GM23338 (cell line): ENCODE measurements around the gene NCF4. TPM values are rescaled to one million over a fixed set of nuclear protein-coding genes. Genes with fewer than 3 reads are reported as not detected.

ENCODE experiments used
- ATAC-seq: fragments of 200-7000 bp; cut with Tn5 transposase; 3 replicates; pipeline ENCODE4 v1.9.1; 2020
- DNase-seq: peaks from one replicate; pipeline ENCODE4 v3.0.0-alpha.2; 2015; ENCODE audit warnings: low spot score
- H2AFZ ChIP-seq: fragments of 200-600 bp; sonication (generic); 2 replicates; pipeline ENCODE4 v1.8.0; 2016; ENCODE audit warnings: antibody characterized with exemption, mild to moderate bottlenecking, moderate library complexity
- H3F3A ChIP-seq: fragments of 200-600 bp; sonication (generic); replicated peaks from 2 replicates; pipeline ENCODE4 v1.8.0; 2017; ENCODE audit warnings: antibody characterized with exemption, mixed run types, low read depth
- H3K27ac ChIP-seq: fragments of 200-600 bp; sonication (generic); 2 replicates; pipeline ENCODE4 v1.6.1; 2016; ENCODE audit warnings: low read depth
- H3K27me3 ChIP-seq: fragments of 200-600 bp; sonication (generic); 2 replicates; pipeline ENCODE4 v1.8.0; 2016; ENCODE audit warnings: mild to moderate bottlenecking, mixed run types, moderate library complexity; ENCODE audit not compliant: insufficient read depth
- H3K36me3 ChIP-seq: fragments of 200-600 bp; sonication (generic); 2 replicates; pipeline ENCODE4 v1.8.0; 2016; ENCODE audit warnings: mild to moderate bottlenecking; ENCODE audit not compliant: insufficient read depth
- H3K4me1 ChIP-seq: fragments of 200-600 bp; sonication (generic); 2 replicates; pipeline ENCODE4 v1.8.0; 2016; ENCODE audit warnings: mild to moderate bottlenecking, moderate library complexity; ENCODE audit not compliant: insufficient read depth
- H3K4me2 ChIP-seq: fragments of 200-600 bp; sonication (generic); 2 replicates; pipeline ENCODE4 v1.7.1; 2017; ENCODE audit warnings: mixed run types
- H3K4me3 ChIP-seq: fragments of 200-600 bp; sonication (generic); 2 replicates; pipeline ENCODE4 v1.6.1; 2016; ENCODE audit warnings: mixed run types
- H3K79me2 ChIP-seq: fragments of 200-600 bp; sonication (generic); replicated peaks from 2 replicates; pipeline ENCODE4 v1.8.0; 2017; ENCODE audit warnings: mild to moderate bottlenecking; ENCODE audit not compliant: insufficient read depth
- H3K9me2 ChIP-seq: fragments of 200-600 bp; sonication (generic); 2 replicates; pipeline ENCODE4 v1.8.0; 2017; ENCODE audit not compliant: insufficient read depth
- H4K20me1 ChIP-seq: fragments of 200-600 bp; sonication (generic); replicated peaks from 2 replicates; pipeline ENCODE4 v1.8.0; 2017; ENCODE audit warnings: mild to moderate bottlenecking; ENCODE audit not compliant: insufficient read depth
- H3K27ac Mint-ChIP-seq: 2 replicates; pipeline ENCODE4 v1.8.0; 2020; ENCODE audit warnings: inconsistent platforms, mild to moderate bottlenecking, moderate library complexity, mixed read lengths
- H3K27me3 Mint-ChIP-seq: 3 replicates; pipeline ENCODE4 v1.8.0; 2022; ENCODE audit warnings: low read depth, mild to moderate bottlenecking, moderate library complexity, mixed read lengths, inconsistent platforms; ENCODE audit not compliant: insufficient read depth, poor library complexity
- H3K36me3 Mint-ChIP-seq: 3 replicates; pipeline ENCODE4 v1.8.0; 2021; ENCODE audit warnings: low read depth, mild to moderate bottlenecking, inconsistent platforms, moderate library complexity, mixed read lengths
- H3K4me1 Mint-ChIP-seq: 3 replicates; pipeline ENCODE4 v1.8.0; 2020; ENCODE audit warnings: mild to moderate bottlenecking, inconsistent platforms, mixed read lengths
- H3K4me3 Mint-ChIP-seq: 3 replicates; pipeline ENCODE4 v1.8.0; 2021; ENCODE audit warnings: moderate library complexity, mild to moderate bottlenecking, inconsistent platforms, mixed read lengths
- H3K9me3 Mint-ChIP-seq: 3 replicates; pipeline ENCODE4 v1.8.0; 2020; ENCODE audit warnings: moderate library complexity, mild to moderate bottlenecking, inconsistent platforms, mixed read lengths
- CREB1 ChIP-seq: fragments of 250-450 bp; sonication (Bioruptor Pico); IDR thresholded peaks from 2 replicates; pipeline ENCODE4 v1.5.0; 2020; ENCODE audit warnings: low read depth, mild to moderate bottlenecking, moderate library complexity
- CTCF ChIP-seq, 2 experiments: fragments of 200-600 bp in 1 of 2; sonication (generic) in 1 of 2; conservative IDR thresholded peaks; 2 replicates each; pipeline versions ENCODE4 v1.5.1 to v1.6.1; 2016 to 2017; ENCODE audit warnings: antibody characterized with exemption in 2 of 2, low read depth in 2 of 2, mild to moderate bottlenecking in 2 of 2, moderate library complexity in 1 of 2
- EZH2 ChIP-seq: fragments of 200-600 bp; sonication (generic); IDR thresholded peaks from one replicate; pipeline ENCODE4 v1.8.0; 2017; ENCODE audit warnings: antibody characterized with exemption, mild to moderate bottlenecking, low read depth; ENCODE audit not compliant: unreplicated experiment
- EZH2phosphoT487 ChIP-seq: fragments of 200-600 bp; sonication (generic); IDR thresholded peaks from one replicate; pipeline ENCODE4 v1.8.1; 2018; ENCODE audit warnings: antibody characterized with exemption; ENCODE audit not compliant: unreplicated experiment
- NANOG ChIP-seq: IDR thresholded peaks from 2 replicates; pipeline ENCODE4 v1.6.1; 2016; ENCODE audit warnings: antibody characterized with exemption, borderline replicate concordance
- POLR2AphosphoS5 ChIP-seq: IDR thresholded peaks from 2 replicates; pipeline ENCODE4 v1.6.1; 2016; ENCODE audit warnings: antibody characterized with exemption, low read depth
- STAT1 ChIP-seq: IDR thresholded peaks from one replicate; pipeline ENCODE4 v1.6.1; 2016; ENCODE audit warnings: antibody characterized with exemption; ENCODE audit not compliant: unreplicated experiment
- ZNF114 ChIP-seq: fragments of 250-450 bp; sonication (Bioruptor Pico); IDR thresholded peaks from 2 replicates; pipeline ENCODE4 v1.5.0; 2020; ENCODE audit warnings: mild to moderate bottlenecking, moderate library complexity
- ZNF462 ChIP-seq: fragments of 250-450 bp; sonication (Bioruptor Pico); IDR thresholded peaks from 2 replicates; pipeline ENCODE4 v1.5.0; 2020; ENCODE audit warnings: mild to moderate bottlenecking, moderate library complexity
- polyA plus RNA-seq: library from polyadenylated mRNA; unstranded; fragments of >200 nt; fragmentation: Nextera tagmentation; extraction: Ambion mirVana; gene quantifications from 2 replicates; pipeline ENCODE4 v1.2.1, GENCODE V29; 2016
- total RNA-seq: library from RNA; depleted of rRNA; stranded (reverse); fragments of >200 nt; shearing (Covaris generic); gene quantifications from 2 replicates; pipeline ENCODE4 v1.2.3, GENCODE V29; 2014
- TF ChIP-seq, protein P1 (sequence below): IDR thresholded peaks from 2 replicates; pipeline ENCODE4 v1.6.1; 2016; ENCODE audit warnings: antibody characterized with exemption
- TF ChIP-seq, protein P2 (sequence below): IDR thresholded peaks from one replicate; pipeline ENCODE4 v1.6.1; 2018; ENCODE audit warnings: antibody characterized with exemption; ENCODE audit not compliant: unreplicated experiment

Gene NCF4
- total and polyA plus RNA-seq, 2 experiments from 2014 or later = not detected

- H3K27me3 Mint-ChIP-seq = peaks cover 15% of the 10 kb centered on the region
Observed at GRCh38 chr22:36846949-36847348, 13.9 kb upstream of the NCF4 start.

More at GRCh38 chr22:36846949-36847348, 13.9 kb upstream of the NCF4 start:
- Histone ChIP-seq H3K79me2 (no peaks in the 10 kb centered on the region), H3K4me3 (no peak overlapping the region), H3K9me2 (no peaks in the 10 kb centered on the region), H3K27me3 (no peaks in the 10 kb centered on the region), H2AFZ (no peak overlapping the region), H3K4me2 (no peak overlapping the region), H4K20me1 (no peaks in the 10 kb centered on the region), H3K36me3 (no peaks in the 10 kb centered on the region), H3K4me1 (no peaks in the 10 kb centered on the region), H3K27ac (no peak overlapping the region), H3F3A (no peaks in the 10 kb centered on the region)
- ATAC-seq (no peak; the same call in 2 of the 3 replicates), DNase-seq (no peak)
- Mint-ChIP-seq H3K4me1 (peaks cover 6% of the 10 kb centered on the region; the same call in 2 of the 3 replicates), H3K4me3 (no peak overlapping the region), H3K27ac (no peak overlapping the region), H3K36me3 (no peaks in the 10 kb centered on the region), H3K9me3 (no peaks in the 10 kb centered on the region)
- TF ChIP-seq, protein P1, sequence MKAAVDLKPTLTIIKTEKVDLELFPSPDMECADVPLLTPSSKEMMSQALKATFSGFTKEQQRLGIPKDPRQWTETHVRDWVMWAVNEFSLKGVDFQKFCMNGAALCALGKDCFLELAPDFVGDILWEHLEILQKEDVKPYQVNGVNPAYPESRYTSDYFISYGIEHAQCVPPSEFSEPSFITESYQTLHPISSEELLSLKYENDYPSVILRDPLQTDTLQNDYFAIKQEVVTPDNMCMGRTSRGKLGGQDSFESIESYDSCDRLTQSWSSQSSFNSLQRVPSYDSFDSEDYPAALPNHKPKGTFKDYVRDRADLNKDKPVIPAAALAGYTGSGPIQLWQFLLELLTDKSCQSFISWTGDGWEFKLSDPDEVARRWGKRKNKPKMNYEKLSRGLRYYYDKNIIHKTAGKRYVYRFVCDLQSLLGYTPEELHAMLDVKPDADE = no peak
- TF ChIP-seq, protein P2, sequence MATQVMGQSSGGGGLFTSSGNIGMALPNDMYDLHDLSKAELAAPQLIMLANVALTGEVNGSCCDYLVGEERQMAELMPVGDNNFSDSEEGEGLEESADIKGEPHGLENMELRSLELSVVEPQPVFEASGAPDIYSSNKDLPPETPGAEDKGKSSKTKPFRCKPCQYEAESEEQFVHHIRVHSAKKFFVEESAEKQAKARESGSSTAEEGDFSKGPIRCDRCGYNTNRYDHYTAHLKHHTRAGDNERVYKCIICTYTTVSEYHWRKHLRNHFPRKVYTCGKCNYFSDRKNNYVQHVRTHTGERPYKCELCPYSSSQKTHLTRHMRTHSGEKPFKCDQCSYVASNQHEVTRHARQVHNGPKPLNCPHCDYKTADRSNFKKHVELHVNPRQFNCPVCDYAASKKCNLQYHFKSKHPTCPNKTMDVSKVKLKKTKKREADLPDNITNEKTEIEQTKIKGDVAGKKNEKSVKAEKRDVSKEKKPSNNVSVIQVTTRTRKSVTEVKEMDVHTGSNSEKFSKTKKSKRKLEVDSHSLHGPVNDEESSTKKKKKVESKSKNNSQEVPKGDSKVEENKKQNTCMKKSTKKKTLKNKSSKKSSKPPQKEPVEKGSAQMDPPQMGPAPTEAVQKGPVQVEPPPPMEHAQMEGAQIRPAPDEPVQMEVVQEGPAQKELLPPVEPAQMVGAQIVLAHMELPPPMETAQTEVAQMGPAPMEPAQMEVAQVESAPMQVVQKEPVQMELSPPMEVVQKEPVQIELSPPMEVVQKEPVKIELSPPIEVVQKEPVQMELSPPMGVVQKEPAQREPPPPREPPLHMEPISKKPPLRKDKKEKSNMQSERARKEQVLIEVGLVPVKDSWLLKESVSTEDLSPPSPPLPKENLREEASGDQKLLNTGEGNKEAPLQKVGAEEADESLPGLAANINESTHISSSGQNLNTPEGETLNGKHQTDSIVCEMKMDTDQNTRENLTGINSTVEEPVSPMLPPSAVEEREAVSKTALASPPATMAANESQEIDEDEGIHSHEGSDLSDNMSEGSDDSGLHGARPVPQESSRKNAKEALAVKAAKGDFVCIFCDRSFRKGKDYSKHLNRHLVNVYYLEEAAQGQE = no peak
- no peak for TF ChIP-seq EZH2phosphoT487
- TF ChIP-seq CTCF (conservative IDR thresholded peaks at IDR 0.05; ENCODE audit: low read depth in 2 of 2) = no peak
- no peak for TF ChIP-seq ZNF462 (CRISPR knock-in tag)
- TF ChIP-seq POLR2AphosphoS5 = no peak
- no peak for TF ChIP-seq EZH2
- TF ChIP-seq CREB1 (CRISPR knock-in tag) = no peak
- TF ChIP-seq NANOG = no peak
- no peak for TF ChIP-seq STAT1
- no peak for TF ChIP-seq ZNF114 (CRISPR knock-in tag)
